Endothelial cell of umbilical vein (primary cell): ENCODE results near the gene GPR25. TPM values are rescaled to one million over a fixed set of nuclear protein-coding genes. Genes with fewer than 3 reads are reported as not detected.

ENCODE experiments used
- BruUV-seq: library from RNA; stranded (reverse); fragments of 400-500 nt; replicated peaks from 2 replicates; lab custom pipeline; 2021; lab: Mats Ljungman, UMichigan
- CTCF ChIA-PET: fragments of 300-600, 350-600 bp; sonication (Branson Sonifier 250); formaldehyde crosslinking; loops from one replicate; lab custom pipeline; 2021; ENCODE audit warnings: antibody characterized with exemption, inconsistent platforms; lab: Charles Lee
- POLR2A ChIA-PET: fragments of 300-600, 350-600 bp; sonication (Branson Sonifier 250); formaldehyde crosslinking; loops from one replicate; lab custom pipeline; 2021; ENCODE audit warnings: antibody characterized with exemption, inconsistent platforms; lab: Charles Lee
- DNase-seq: peaks from one replicate; pipeline ENCODE4 v3.0.0-alpha.2; 2011; ENCODE audit warnings: low read depth, low spot score
- FAIRE-seq: peaks from 2 replicates; lab custom pipeline; 2011; peaks lifted over from hg19 to GRCh38; lab: Jason Lieb, UNC
- H2AFZ ChIP-seq: 2 replicates; pipeline ENCODE4 v1.6.0; 2012; ENCODE audit warnings: low read depth, low read length, control low read depth, inconsistent platforms
- H3K27ac ChIP-seq: 2 replicates; pipeline ENCODE4 v1.5.1; 2011; ENCODE audit warnings: low read depth, mild to moderate bottlenecking, control low read depth, low read length, moderate library complexity; ENCODE audit not compliant: insufficient read depth
- H3K27me3 ChIP-seq, 2 experiments: 2 replicates each; pipeline versions ENCODE4 v1.6.0 to v1.6.1; 2011; ENCODE audit warnings: low read length in 2 of 2, mixed read lengths in 1 of 2; ENCODE audit not compliant: control insufficient read depth in 2 of 2, insufficient read depth in 2 of 2
- H3K36me3 ChIP-seq, 2 experiments: 2 replicates in 1 of 2; 3 replicates in 1 of 2; pipeline ENCODE4 v1.5.1; 2011; ENCODE audit warnings: low read length in 2 of 2, mild to moderate bottlenecking in 1 of 2, moderate library complexity in 1 of 2; ENCODE audit not compliant: control insufficient read depth in 2 of 2, insufficient read depth in 2 of 2; ENCODE audit errors: extremely low read depth in 1 of 2
- H3K4me1 ChIP-seq: 3 replicates; pipeline ENCODE4 v1.5.1; 2011; ENCODE audit warnings: mild to moderate bottlenecking, low read length; ENCODE audit not compliant: control insufficient read depth, insufficient read depth; ENCODE audit errors: extremely low read depth
- H3K4me2 ChIP-seq: 2 replicates; pipeline ENCODE4 v1.6.1; 2011; ENCODE audit warnings: low read length, control low read depth, mixed read lengths; ENCODE audit not compliant: insufficient read depth
- H3K4me3 ChIP-seq, 3 experiments: fragments of 200-600 bp in 1 of 3; sonication (generic), shearing (Covaris generic) in 1 of 3; replicated peaks in 1 of 3; 2 replicates each; pipeline ENCODE4 v1.5.1; 2011 to 2016; ENCODE audit warnings: control low read depth in 3 of 3, low read length in 3 of 3, mild to moderate bottlenecking in 2 of 3, inconsistent platforms in 1 of 3, low read depth in 1 of 3, moderate library complexity in 1 of 3; ENCODE audit not compliant: insufficient read depth in 1 of 3
- H3K79me2 ChIP-seq: 2 replicates; pipeline ENCODE4 v1.6.0; 2012; ENCODE audit warnings: low read length, inconsistent platforms; ENCODE audit not compliant: control insufficient read depth, insufficient read depth
- H3K9ac ChIP-seq: replicated peaks from 2 replicates; pipeline ENCODE3; 2011; ENCODE audit warnings: low read length, control low read depth; ENCODE audit not compliant: insufficient read depth; ENCODE audit errors: extremely low read depth
- H3K9me1 ChIP-seq: replicated peaks from 3 replicates; pipeline ENCODE4 v1.6.0; 2011; ENCODE audit warnings: mild to moderate bottlenecking, low read length; ENCODE audit not compliant: control insufficient read depth, insufficient read depth; ENCODE audit errors: extremely low read depth
- H3K9me3 ChIP-seq: replicated peaks from 2 replicates; pipeline ENCODE4 v1.5.1; 2012; ENCODE audit warnings: low read length, inconsistent platforms; ENCODE audit not compliant: control insufficient read depth, insufficient read depth
- H4K20me1 ChIP-seq: replicated peaks from 2 replicates; pipeline ENCODE3; 2011; ENCODE audit warnings: mild to moderate bottlenecking, low read length; ENCODE audit not compliant: control insufficient read depth, insufficient read depth; ENCODE audit errors: extremely low read depth
- CTCF ChIP-seq, 2 donors: IDR thresholded peaks; 1 replicate in 1 of 2; 2 replicates in 1 of 2; pipeline ENCODE4 v1.5.1; 2011; ENCODE audit warnings: low read length in 2 of 2, mild to moderate bottlenecking in 2 of 2, moderate library complexity in 2 of 2, control low read depth in 1 of 2, inconsistent platforms in 1 of 2, low read depth in 1 of 2; ENCODE audit not compliant: insufficient read depth in 1 of 2; ENCODE audit errors: extremely low read depth in 1 of 2
- EZH2 ChIP-seq: IDR thresholded peaks from 2 replicates; pipeline ENCODE4 v1.6.1; 2012; ENCODE audit warnings: borderline replicate concordance, low read depth, mild to moderate bottlenecking, moderate library complexity, low read length, inconsistent platforms; ENCODE audit not compliant: severe bottlenecking
- FOS ChIP-seq: IDR thresholded peaks from 2 replicates; pipeline ENCODE4 v1.6.1; 2011; ENCODE audit warnings: mild to moderate bottlenecking, low read length, moderate library complexity, borderline replicate concordance; ENCODE audit not compliant: insufficient read depth
- GATA2 ChIP-seq: IDR thresholded peaks from 2 replicates; pipeline ENCODE4 v1.7.0; 2011; ENCODE audit warnings: low read depth, mild to moderate bottlenecking, moderate library complexity, mixed read lengths, low read length; ENCODE audit not compliant: insufficient read length, insufficient read depth
- JUN ChIP-seq: IDR thresholded peaks from 2 replicates; pipeline ENCODE4 v1.6.1; 2011; ENCODE audit warnings: borderline replicate concordance, low read depth; ENCODE audit not compliant: insufficient read length, insufficient read depth
- MAX ChIP-seq: IDR thresholded peaks from 2 replicates; pipeline ENCODE4 v1.6.1; 2011; ENCODE audit not compliant: insufficient read depth, insufficient read length
- MYC ChIP-seq: IDR thresholded peaks from one replicate; pipeline ENCODE4 v1.6.1; 2011; ENCODE audit warnings: mild to moderate bottlenecking, low read depth, low read length
- POLR2A ChIP-seq: IDR thresholded peaks from 2 replicates; pipeline ENCODE4 v1.6.1; 2012; ENCODE audit warnings: low read depth, mild to moderate bottlenecking, control low read depth, low read length
- POLR2AphosphoS5 ChIP-seq: IDR thresholded peaks from 2 replicates; pipeline ENCODE4 v1.6.1; 2012; ENCODE audit warnings: low read depth, mild to moderate bottlenecking, control low read depth, low read length, moderate library complexity; ENCODE audit not compliant: insufficient read depth
- dilution Hi-C: fragments of 300-500 bp; cut with MboI; formaldehyde crosslinking; loops from one replicate; pipeline ENCODE4 v1.15.0; 2019; ENCODE audit warnings: low sequenced_read_pairs; ENCODE audit not compliant: extremely low pct_ligation_motif_present
- intact Hi-C: fragments of 100-400 bp; cut with micrococcal nuclease; formaldehyde crosslinking; loops from one replicate; pipeline ENCODE4 v1.10.0; 2022
- polyA plus RNA-seq, 4 experiments: library from polyadenylated mRNA; depleted of rRNA in 3 of 4; stranded (reverse) in 3 of 4; unstranded in 1 of 4; fragments of >200 nt; gene quantifications; 2 replicates each; pipeline versions ENCODE4 v1.2.1 to v1.2.3, GENCODE V29; 2011 to 2012; ENCODE audit warnings: missing spikeins in 1 of 4
- total RNA-seq: library from RNA; stranded (reverse); gene quantifications from 2 replicates; pipeline ENCODE4 v1.2.3, GENCODE V29; 2021

The GPR25 gene
- total and polyA plus RNA-seq, 2 donors (not counting 3 experiments of a cell fraction or from before 2014, with no cell fraction given), result not detected

GRCh38 chr1:200899451-200899915 lies 26.7 kb downstream of the GPR25 start:
- Histone ChIP-seq H3K27me3 (peaks cover 0 to 3% of the 10 kb centered on the region in 2 experiments), H3K4me2 (no peak overlapping the region), H3K4me3 (no peak overlapping the region), H3K79me2 (no peaks in the 10 kb centered on the region), H3K27ac (no peak overlapping the region), H3K9me1 (no peaks in the 10 kb centered on the region), H4K20me1 (no peaks in the 10 kb centered on the region), H2AFZ (no peak overlapping the region), H3K9me3 (no peaks in the 10 kb centered on the region), H3K36me3 (no peaks in the 10 kb centered on the region), H3K4me1 (no peaks in the 10 kb centered on the region), H3K9ac (no peak overlapping the region)
- dilution Hi-C loops, result no loop called here
- CTCF ChIA-PET, result no interaction called here
- intact Hi-C loops, result no loop called here
- DNase-seq (no peak), FAIRE-seq (no peak)
- POLR2A ChIA-PET, result interaction anchor here (0.6 kb wide), 1 partner anchor 136 kb away, joined by 5 read pairs; no protein-coding TSS in a partner anchor
- BruUV-seq, result no TSS peak
- TF ChIP-seq POLR2AphosphoS5, result no peak
- TF ChIP-seq FOS, result no peak
- no peak for TF ChIP-seq MAX
- TF ChIP-seq JUN, result no peak
- TF ChIP-seq CTCF (IDR thresholded peaks at IDR 0.05; ENCODE audit: extremely low read depth in 1 of 2, insufficient read depth in 1 of 2, low read depth in 1 of 2, low read length in 2 of 2), result no peak
- no peak for TF ChIP-seq POLR2A
- TF ChIP-seq MYC, result no peak
- TF ChIP-seq EZH2, result no peak
- TF ChIP-seq GATA2, result no peak
